Dendritic cell treated with granulocyte-macrophage colony-stimulating factor and Interleukin-4, amounts not matched to agents 40 ng/mL and 50 ng/mL, for 4 days (primary cell): ENCODE results near the gene TUBB2B.
A peak's percentile ranks its signal among the peaks of the same experiment; 100 is the strongest.

ENCODE experiments used
- H3K27ac Mint-ChIP-seq: one replicate; pipeline ENCODE4 v1.8.0; 2022; ENCODE audit warnings: mild to moderate bottlenecking, mixed read lengths
- H3K27me3 Mint-ChIP-seq: one replicate; pipeline ENCODE4 v1.8.0; 2022; ENCODE audit warnings: mild to moderate bottlenecking, mixed read lengths
- H3K36me3 Mint-ChIP-seq: one replicate; pipeline ENCODE4 v1.8.0; 2022; ENCODE audit warnings: low read depth, mixed read lengths
- H3K4me1 Mint-ChIP-seq: one replicate; pipeline ENCODE4 v1.8.0; 2022; ENCODE audit warnings: low read depth, mixed read lengths
- H3K4me3 Mint-ChIP-seq: one replicate; pipeline ENCODE4 v1.8.0; 2022; ENCODE audit warnings: mild to moderate bottlenecking, moderate library complexity, mixed read lengths
- H3K9me3 Mint-ChIP-seq: one replicate; pipeline ENCODE4 v1.8.0; 2022; ENCODE audit warnings: mixed read lengths
- intact Hi-C: fragments of 100-400 bp; cut with micrococcal nuclease; formaldehyde crosslinking; loops from one replicate; pipeline ENCODE4 v1.15.0; 2022

TUBB2B gene

GRCh38 chr6:3263096-3263495 is 35.6 kb upstream of the TUBB2B start:
- intact Hi-C loops = no loop called here
- Mint-ChIP-seq H3K36me3 (peaks cover 50% of the 10 kb centered on the region), H3K4me3 (no peak overlapping the region), H3K9me3 (no peaks in the 10 kb centered on the region), H3K4me1 (peaks cover 49% of the 10 kb centered on the region), H3K27me3 (no peaks in the 10 kb centered on the region), H3K27ac (no peak overlapping the region)

GRCh38 chr6:3261921-3262320 is 34.5 kb upstream of the TUBB2B start:
- intact Hi-C loops = no loop called here
- no peak overlapping the region for H3K4me3 Mint-ChIP-seq
- H3K36me3 Mint-ChIP-seq = peaks cover 40% of the 10 kb centered on the region
- no peaks in the 10 kb centered on the region for H3K9me3 Mint-ChIP-seq
- H3K27ac Mint-ChIP-seq = no peak overlapping the region
- peaks cover 43% of the 10 kb centered on the region for H3K4me1 Mint-ChIP-seq
- peaks cover 4% of the 10 kb centered on the region for H3K27me3 Mint-ChIP-seq

- Mint-ChIP-seq H3K4me3 (no peak overlapping the region), H3K27me3 (peaks cover 9% of the 10 kb centered on the region), H3K27ac (no peak overlapping the region), H3K4me1 (peaks cover 43% of the 10 kb centered on the region), H3K36me3 (peaks cover 38% of the 10 kb centered on the region), H3K9me3 (no peaks in the 10 kb centered on the region)
- intact Hi-C loops = no loop called here
Measured at GRCh38 chr6:3261518-3261820, 34.0 kb upstream of the TUBB2B start.

DNA sequence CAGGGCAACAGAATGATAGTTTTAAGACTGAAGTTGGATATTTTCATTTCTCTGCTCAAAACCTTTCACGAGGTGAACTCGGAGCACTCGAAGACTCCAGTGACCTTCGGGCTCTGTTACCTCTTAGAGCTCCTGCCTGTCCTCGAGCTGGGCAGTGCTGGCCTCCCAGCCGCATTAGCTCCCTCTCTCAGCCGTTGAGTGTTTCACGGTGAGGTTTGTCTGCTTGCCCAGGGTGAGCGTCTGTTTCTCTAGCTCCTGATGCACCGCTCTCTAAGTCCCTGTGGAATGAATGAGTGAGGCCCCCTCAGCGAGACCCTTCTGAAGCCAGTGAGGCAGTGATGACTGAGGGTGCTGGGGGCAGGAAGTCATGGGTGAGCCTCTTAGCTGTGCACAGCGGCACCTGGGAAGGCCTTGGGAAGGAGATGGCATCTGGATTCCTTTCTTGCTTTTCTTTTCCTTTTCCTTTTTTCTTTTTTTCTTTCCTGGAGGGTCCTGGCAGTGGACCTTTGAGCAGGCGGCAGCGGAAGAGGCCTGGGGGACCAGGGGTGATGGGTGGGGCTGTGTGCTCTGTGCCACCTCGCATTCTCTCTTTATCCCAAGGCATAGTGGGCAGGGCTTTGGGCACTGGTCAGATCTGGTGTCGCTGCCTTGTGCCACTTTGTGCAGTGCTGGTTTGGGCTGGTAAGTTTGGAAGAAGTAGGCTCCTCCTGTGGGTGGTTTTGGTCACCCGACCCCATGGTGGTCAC is 33.5 kb upstream of the TUBB2B start:
- Mint-ChIP-seq H3K36me3 (peaks cover 33% of the 10 kb centered on the region), H3K4me3 (no peak overlapping the region), H3K27ac (no peak overlapping the region), H3K4me1 (peaks cover 38% of the 10 kb centered on the region), H3K9me3 (no peaks in the 10 kb centered on the region), H3K27me3 (peaks cover 11% of the 10 kb centered on the region)
- intact Hi-C loops = no loop called here

DNA sequence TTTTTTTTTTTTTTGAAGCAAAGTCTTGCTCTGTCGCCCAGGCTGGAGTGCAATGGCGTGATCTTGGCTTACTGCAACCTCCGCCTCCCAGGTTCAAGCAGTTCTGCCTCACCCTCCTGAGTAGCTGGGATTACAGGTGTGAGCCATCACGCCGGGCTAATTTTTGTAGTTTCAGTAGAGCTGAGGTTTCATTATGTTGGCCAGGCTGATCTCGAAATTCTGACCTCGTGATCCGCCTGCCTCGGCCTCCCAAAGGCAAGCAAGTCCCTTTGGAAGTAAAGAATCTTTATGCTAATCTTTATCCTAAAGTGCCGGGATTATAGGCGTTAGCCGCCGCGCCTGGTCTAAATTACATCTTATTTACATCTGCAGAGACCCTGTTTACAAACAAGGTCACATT is 32.8 kb upstream of the TUBB2B start:
- Mint-ChIP-seq H3K27ac (no peak overlapping the region), H3K9me3 (no peaks in the 10 kb centered on the region), H3K27me3 (peaks cover 14% of the 10 kb centered on the region), H3K4me3 (no peak overlapping the region), H3K4me1 (peaks cover 38% of the 10 kb centered on the region), H3K36me3 (peaks cover 33% of the 10 kb centered on the region)
- intact Hi-C loops = no loop called here

DNA sequence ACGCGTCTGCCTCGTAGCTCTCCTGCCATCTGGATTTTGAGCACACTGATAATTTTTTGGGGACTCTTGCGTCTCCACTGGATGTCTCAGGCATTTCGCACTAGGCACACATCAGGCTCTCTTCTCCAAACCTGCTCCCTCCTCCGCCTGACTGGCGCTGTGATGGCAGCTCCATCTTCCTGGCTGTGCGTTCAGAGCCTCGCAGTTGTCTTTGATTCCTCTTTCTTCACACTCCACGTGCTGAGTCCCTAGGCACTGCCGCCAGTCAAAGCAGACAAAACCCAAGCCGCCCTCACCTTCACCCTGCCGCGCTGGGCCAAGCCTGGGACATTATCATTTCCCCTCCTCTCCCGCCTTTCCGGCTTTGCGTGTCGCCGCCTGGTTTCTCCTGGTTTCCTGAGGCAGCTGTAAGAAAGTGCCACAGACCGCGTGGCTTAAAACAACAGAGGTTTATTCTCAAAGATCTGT is 32.1 kb upstream of the TUBB2B start:
- Mint-ChIP-seq H3K9me3 (no peaks in the 10 kb centered on the region), H3K27ac (peak overlapping the region; percentile 83), H3K4me1 (peaks cover 38% of the 10 kb centered on the region), H3K4me3 (peak overlapping the region; percentile 97), H3K36me3 (peaks cover 25% of the 10 kb centered on the region), H3K27me3 (peaks cover 20% of the 10 kb centered on the region)
- intact Hi-C loops = loop anchor here (5.0 to 10.0 kb wide), 2 partner anchors 97 to 265 kb away; partner anchors contain the start of gene NQO2

DNA sequence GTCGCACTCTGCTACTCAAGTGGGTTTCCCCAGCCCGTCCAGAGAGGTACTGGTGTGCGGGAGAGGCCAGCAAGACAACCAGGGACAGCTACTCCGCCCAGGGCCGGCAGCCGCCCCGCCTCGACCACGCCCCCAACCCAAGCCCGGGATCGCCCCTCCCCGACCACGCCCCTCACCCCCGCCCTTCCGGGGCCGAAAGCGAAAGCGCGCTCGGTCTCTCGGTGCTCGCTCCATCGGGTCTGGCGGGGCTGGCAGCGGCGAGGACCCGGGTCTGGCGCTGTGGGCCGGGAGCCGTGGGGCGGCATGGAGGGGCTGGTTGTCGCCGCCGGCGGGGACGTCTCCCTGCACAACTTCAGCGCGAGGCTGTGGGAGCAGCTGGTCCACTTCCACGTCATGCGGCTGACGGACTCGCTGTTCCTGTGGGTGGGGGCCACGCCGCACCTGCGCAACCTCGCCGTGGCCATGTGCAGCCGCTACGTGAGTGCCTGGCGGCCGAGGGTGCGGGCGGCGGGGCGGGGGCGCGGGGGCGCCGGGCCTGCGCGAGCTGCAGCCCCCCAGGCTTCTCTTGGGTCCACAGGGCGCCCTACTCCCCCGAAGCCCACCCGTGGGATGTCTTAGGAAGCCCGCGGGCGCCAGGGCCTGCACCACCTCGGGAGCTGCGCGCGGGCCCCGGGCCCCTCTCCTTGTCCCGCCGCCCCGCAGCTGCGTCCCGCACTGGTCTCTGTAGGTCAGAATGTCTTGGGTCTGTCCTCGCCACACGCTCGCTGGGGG is 31.5 kb upstream of the TUBB2B start, which contains the start of gene PSMG4:
PSMG4 (plus strand) TSS at position 228 of the 771 bp plus-strand sequence; CDS start at position 304, 76 bp downstream.
- Mint-ChIP-seq H3K9me3 (no peaks in the 10 kb centered on the region), H3K36me3 (peaks cover 19% of the 10 kb centered on the region), H3K27me3 (peaks cover 22% of the 10 kb centered on the region), H3K27ac (peak within 1 kb of the TSS; percentile 83), H3K4me1 (peaks cover 38% of the 10 kb centered on the region), H3K4me3 (peak within 1 kb of the TSS; percentile 97)
- intact Hi-C loops = loop anchor here (5.0 to 10.0 kb wide), 2 partner anchors 97 to 264 kb away; partner anchors contain the start of gene NQO2

- intact Hi-C loops = loop anchor here (5.0 to 10.0 kb wide), 2 partner anchors 96 to 263 kb away; partner anchors contain the start of gene NQO2
- H3K36me3 Mint-ChIP-seq = peaks cover 12% of the 10 kb centered on the region
- peaks cover 22% of the 10 kb centered on the region for H3K27me3 Mint-ChIP-seq
- peaks cover 34% of the 10 kb centered on the region for H3K4me1 Mint-ChIP-seq
- H3K4me3 Mint-ChIP-seq = peak overlapping the region; percentile 97
- H3K9me3 Mint-ChIP-seq = no peaks in the 10 kb centered on the region
- H3K27ac Mint-ChIP-seq = no peak overlapping the region
Measured at GRCh38 chr6:3258201-3258600, 30.7 kb upstream of the TUBB2B start.

DNA sequence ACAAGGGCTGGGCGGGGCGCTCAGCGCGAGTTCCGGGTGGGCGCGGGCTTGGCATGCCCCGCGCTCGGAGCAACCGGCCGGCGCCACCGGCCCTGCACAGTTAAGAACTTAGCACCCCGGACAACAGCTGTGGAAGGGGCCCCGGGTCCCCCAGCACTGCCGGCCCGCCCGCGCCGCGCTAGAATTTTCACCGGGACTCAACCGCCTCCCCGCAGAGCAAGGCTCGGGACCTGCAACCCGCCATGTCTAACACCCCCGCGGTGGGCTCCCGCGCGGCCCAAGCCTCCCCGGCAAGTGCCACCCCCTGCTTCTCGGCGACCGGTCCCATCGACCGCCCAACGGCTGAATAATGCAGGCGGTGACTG is 26.1 kb upstream of the TUBB2B start:
- H3K27ac Mint-ChIP-seq = no peak overlapping the region
- no peaks in the 10 kb centered on the region for H3K9me3 Mint-ChIP-seq
- peaks cover 46% of the 10 kb centered on the region for H3K27me3 Mint-ChIP-seq
- H3K4me1 Mint-ChIP-seq = peaks cover 16% of the 10 kb centered on the region
- H3K4me3 Mint-ChIP-seq = no peak overlapping the region
- H3K36me3 Mint-ChIP-seq = no peaks in the 10 kb centered on the region
- intact Hi-C loops = loop anchor here (10.0 kb wide), 1 partner anchor 259 kb away; the partner anchor contains the start of gene NQO2

DNA sequence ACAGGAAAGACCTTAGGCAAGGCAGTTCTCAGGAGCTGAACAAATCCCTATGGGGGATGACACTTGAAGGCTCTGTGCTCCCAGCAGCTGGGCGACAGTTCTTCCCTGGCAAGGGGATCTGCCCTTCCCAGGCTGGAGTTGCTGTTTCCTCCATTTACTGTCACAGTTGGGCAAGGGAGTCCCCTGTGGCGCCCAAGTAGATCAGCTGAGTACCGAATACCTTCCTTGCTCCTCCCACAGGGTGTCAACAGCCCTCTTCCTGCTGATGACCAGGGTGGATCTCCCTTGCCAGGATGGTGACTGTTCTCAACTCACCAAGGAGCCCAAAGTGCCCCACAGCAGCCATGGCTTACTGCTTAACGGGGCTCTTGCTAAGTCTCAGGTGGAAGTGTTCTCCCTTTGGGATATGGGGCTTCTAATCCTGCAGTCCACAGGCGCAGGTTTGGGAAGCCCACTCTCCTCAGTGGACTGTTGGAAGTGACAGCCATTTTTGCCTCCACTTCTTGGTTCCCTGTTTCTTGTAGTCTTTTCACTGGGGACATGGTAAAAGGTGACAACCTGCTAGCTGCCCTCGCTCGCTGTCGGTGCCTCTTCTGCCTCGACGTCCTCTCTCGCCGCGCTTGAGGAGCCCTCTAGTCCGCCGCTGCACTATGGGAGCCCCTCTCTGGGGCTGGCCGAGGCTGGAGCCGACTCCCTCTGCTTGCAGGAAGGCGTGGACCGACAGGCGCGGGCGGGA is 25.6 kb upstream of the TUBB2B start:
- no peaks in the 10 kb centered on the region for H3K9me3 Mint-ChIP-seq
- peaks cover 16% of the 10 kb centered on the region for H3K4me1 Mint-ChIP-seq
- H3K4me3 Mint-ChIP-seq = no peak overlapping the region
- intact Hi-C loops = loop anchor here (10.0 kb wide), 1 partner anchor 258 kb away; the partner anchor contains the start of gene NQO2
- peaks cover 51% of the 10 kb centered on the region for H3K27me3 Mint-ChIP-seq
- no peaks in the 10 kb centered on the region for H3K36me3 Mint-ChIP-seq
- H3K27ac Mint-ChIP-seq = no peak overlapping the region

DNA sequence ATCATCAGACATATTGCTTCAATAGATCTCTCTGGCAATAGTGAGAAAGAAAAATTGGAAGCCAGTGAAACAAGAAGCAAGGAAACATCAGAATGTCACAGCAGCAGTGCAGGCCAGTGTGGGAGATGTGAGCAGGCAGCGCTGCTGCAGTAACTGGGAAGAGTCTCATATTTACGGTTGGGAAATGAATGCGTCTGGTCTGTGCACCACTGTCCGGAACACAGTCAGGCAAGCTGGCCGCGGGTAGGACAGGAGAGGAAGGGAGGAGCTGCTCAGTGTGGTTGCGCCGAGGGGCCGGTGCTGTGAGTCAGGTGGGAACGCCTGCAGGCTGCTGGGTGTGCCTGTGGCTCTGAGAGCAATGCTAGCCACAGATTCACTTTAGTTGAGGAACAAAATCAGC is 24.9 kb upstream of the TUBB2B start:
- Mint-ChIP-seq H3K36me3 (no peaks in the 10 kb centered on the region), H3K4me3 (no peak overlapping the region)
- intact Hi-C loops = loop anchor here (10.0 kb wide), 1 partner anchor 258 kb away; the partner anchor contains the start of gene NQO2

DNA sequence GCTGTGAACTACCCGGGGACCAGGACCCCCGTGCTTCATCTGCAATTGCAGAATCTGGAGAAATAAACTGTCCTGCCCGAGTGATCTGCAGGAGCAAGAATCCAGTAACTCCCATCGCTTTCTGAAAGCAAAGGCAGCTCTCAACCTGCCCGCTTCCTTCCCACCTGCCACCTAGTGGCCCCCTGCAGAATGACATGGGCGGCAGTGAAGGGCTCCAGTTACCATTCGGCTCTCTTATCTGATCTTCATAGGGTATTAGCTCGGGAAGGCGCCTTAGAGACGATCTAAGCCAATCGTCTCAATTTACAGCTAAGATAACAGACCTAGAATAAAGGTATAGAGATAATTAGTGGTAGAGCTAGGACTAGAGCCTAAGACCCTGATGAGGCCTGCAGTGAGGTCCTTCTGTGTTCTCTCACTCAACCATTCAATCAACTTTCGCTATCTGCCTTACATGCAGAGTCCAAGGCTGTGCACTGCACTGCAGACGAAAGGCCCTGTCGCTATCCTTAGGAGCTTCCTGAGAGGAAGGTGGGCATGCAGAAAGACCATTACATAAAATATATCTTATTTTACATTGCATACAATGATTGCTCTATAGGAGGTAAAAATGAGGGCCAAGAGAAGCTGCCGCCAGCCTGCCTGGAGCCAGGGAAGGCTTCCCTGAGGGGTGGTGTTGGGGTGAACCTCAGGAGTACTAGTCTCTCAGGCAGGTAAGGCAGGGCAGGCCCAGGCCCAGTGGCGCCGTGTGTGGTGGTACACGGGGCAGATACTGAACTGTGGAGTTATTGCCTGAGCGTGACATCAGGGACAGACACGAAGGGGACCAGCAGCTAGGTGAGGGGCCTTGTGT is 24.2 kb upstream of the TUBB2B start:
- Mint-ChIP-seq H3K36me3 (no peaks in the 10 kb centered on the region), H3K9me3 (no peaks in the 10 kb centered on the region), H3K27me3 (peaks cover 55% of the 10 kb centered on the region), H3K4me3 (no peak overlapping the region), H3K27ac (no peak overlapping the region), H3K4me1 (peaks cover 16% of the 10 kb centered on the region)
- intact Hi-C loops = loop anchor here (1.0 to 10.0 kb wide), 2 partner anchors 125 to 257 kb away; partner anchors contain the start of gene NQO2

More for the DNA sequence above, 24.9 kb upstream of the TUBB2B start:
- peaks cover 56% of the 10 kb centered on the region for H3K27me3 Mint-ChIP-seq
- H3K4me1 Mint-ChIP-seq = peaks cover 16% of the 10 kb centered on the region
- H3K9me3 Mint-ChIP-seq = no peaks in the 10 kb centered on the region
- H3K27ac Mint-ChIP-seq = no peak overlapping the region

DNA sequence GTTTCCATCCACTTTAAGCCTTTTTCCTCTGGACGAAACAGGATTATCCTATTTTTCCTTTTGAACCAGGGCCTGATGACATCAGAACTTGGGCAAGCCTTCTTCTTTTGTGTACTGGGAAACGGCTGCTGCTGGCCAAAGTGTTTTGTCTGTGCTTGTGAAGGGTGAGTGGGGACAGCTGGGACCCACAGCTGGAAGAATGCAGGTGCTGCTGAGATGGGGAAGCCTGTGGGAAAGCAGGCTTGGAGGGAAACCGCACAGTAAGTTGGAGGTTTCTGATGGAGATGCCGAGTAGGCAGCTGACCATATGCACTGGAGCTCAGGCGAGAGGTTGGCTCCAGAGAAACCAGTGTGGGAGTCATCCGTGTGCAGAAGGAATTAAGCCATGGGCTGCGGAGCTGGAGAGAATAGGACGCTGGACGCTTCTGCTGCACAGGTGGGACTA is 22.8 kb upstream of the TUBB2B start:
- Mint-ChIP-seq H3K4me3 (no peak overlapping the region), H3K27me3 (peaks cover 53% of the 10 kb centered on the region), H3K4me1 (peaks cover 16% of the 10 kb centered on the region), H3K36me3 (no peaks in the 10 kb centered on the region), H3K9me3 (no peaks in the 10 kb centered on the region), H3K27ac (no peak overlapping the region)
- intact Hi-C loops = loop anchor here (10.0 kb wide), 1 partner anchor 255 kb away; the partner anchor contains the start of gene NQO2
